ENCODE data around the gene RFX1.
A peak's percentile ranks its signal among the peaks of the same experiment; 100 is the strongest.

Gene RFX1

DNA sequence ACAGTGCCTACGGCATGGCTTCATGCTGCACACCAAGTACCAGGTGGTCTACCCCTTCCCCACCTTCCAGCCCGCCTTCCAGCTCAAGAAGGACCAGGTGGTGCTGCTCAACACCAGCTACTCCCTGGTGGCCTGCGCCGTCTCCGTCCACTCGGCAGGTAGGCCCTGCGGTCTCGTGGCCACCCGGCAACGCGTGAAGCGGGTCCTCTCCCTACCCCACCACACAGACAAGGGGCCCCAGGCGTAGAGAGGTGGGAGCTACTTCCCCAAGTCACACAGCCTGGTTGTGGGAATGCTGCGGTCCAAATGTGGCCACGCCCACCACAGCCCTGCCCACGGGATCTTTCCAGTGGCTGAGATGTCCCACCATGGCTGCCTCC, 49.8 kb downstream of the RFX1 start:
- H3K27me3 ChIP-seq (ENCODE audit: control insufficient read depth in 5 of 5, insufficient read depth in 4 of 5, low read length in 5 of 5) = no peaks in the 10 kb centered on the region
- no peak overlapping the region for H3K27ac ChIP-seq (ENCODE audit: low read depth, low read length)
- H3K9ac ChIP-seq (ENCODE audit: low read length in 5 of 5) = no peak overlapping the region
- H3K4me1 ChIP-seq (ENCODE audit: control insufficient read depth in 5 of 5, insufficient read depth in 5 of 5, low read length in 5 of 5) = peaks cover 7 to 20% (median 17%) of the 10 kb centered on the region in 5 donors
- H3K36me3 ChIP-seq (ENCODE audit: control insufficient read depth in 5 of 5, insufficient read depth in 5 of 5, low read length in 5 of 5) = peaks cover 0 to 67% (median 59%) of the 10 kb centered on the region in 5 donors
- H3K9me3 ChIP-seq (ENCODE audit: control insufficient read depth in 5 of 5, low read length in 5 of 5) = no peaks in the 10 kb centered on the region
- H3K4me3 ChIP-seq (ENCODE audit: low read depth in 1 of 5, low read length in 5 of 5) = no peak overlapping the region

GRCh38 chr19:13955662-13956364, 50.3 kb downstream of the RFX1 start:
- no peaks in the 10 kb centered on the region for H3K27me3 ChIP-seq (ENCODE audit: control insufficient read depth in 5 of 5, insufficient read depth in 4 of 5, low read length in 5 of 5)
- no peak overlapping the region for H3K27ac ChIP-seq (ENCODE audit: low read depth, low read length)
- no peaks in the 10 kb centered on the region for H3K9me3 ChIP-seq (ENCODE audit: control insufficient read depth in 5 of 5, low read length in 5 of 5)
- H3K4me1 ChIP-seq (ENCODE audit: control insufficient read depth in 5 of 5, insufficient read depth in 5 of 5, low read length in 5 of 5) = peaks cover 7 to 20% (median 17%) of the 10 kb centered on the region in 5 donors
- H3K9ac ChIP-seq (ENCODE audit: low read length in 5 of 5) = no peak overlapping the region
- H3K36me3 ChIP-seq (ENCODE audit: control insufficient read depth in 5 of 5, insufficient read depth in 5 of 5, low read length in 5 of 5) = peaks cover 0 to 64% (median 58%) of the 10 kb centered on the region in 5 donors
- no peak overlapping the region for H3K4me3 ChIP-seq (ENCODE audit: low read depth in 1 of 5, low read length in 5 of 5)

- H3K4me3 ChIP-seq (ENCODE audit: low read depth in 1 of 5, low read length in 5 of 5) = no peak overlapping the region
- H3K27ac ChIP-seq (ENCODE audit: low read depth, low read length) = no peak overlapping the region
- peaks cover 7 to 20% (median 17%) of the 10 kb centered on the region in 5 donors for H3K4me1 ChIP-seq (ENCODE audit: control insufficient read depth in 5 of 5, insufficient read depth in 5 of 5, low read length in 5 of 5)
- H3K9me3 ChIP-seq (ENCODE audit: control insufficient read depth in 5 of 5, low read length in 5 of 5) = no peaks in the 10 kb centered on the region
- H3K9ac ChIP-seq (ENCODE audit: low read length in 5 of 5) = no peak overlapping the region
- peaks cover 0 to 47% (median 43%) of the 10 kb centered on the region in 5 donors for H3K36me3 ChIP-seq (ENCODE audit: control insufficient read depth in 5 of 5, insufficient read depth in 5 of 5, low read length in 5 of 5)
- H3K27me3 ChIP-seq (ENCODE audit: control insufficient read depth in 5 of 5, insufficient read depth in 4 of 5, low read length in 5 of 5) = no peaks in the 10 kb centered on the region
Observed at GRCh38 chr19:13954185-13954584, 51.9 kb downstream of the RFX1 start.

GRCh38 chr19:13952931-13953531, 53.1 kb downstream of the RFX1 start:
- Histone ChIP-seq H3K27me3 (ENCODE audit: control insufficient read depth in 5 of 5, insufficient read depth in 4 of 5, low read length in 5 of 5) (no peaks in the 10 kb centered on the region), H3K9me3 (ENCODE audit: control insufficient read depth in 5 of 5, low read length in 5 of 5) (no peaks in the 10 kb centered on the region), H3K9ac (ENCODE audit: low read length in 5 of 5) (peak overlapping the region; percentile 40 to 85 (median 73)), H3K4me1 (ENCODE audit: control insufficient read depth in 5 of 5, insufficient read depth in 5 of 5, low read length in 5 of 5) (peaks cover 7 to 20% (median 17%) of the 10 kb centered on the region in 5 donors), H3K36me3 (ENCODE audit: control insufficient read depth in 5 of 5, insufficient read depth in 5 of 5, low read length in 5 of 5) (peaks cover 0 to 36% (median 33%) of the 10 kb centered on the region in 5 donors), H3K27ac (ENCODE audit: low read depth, low read length) (peak overlapping the region; percentile 30), H3K4me3 (ENCODE audit: low read depth in 1 of 5, low read length in 5 of 5) (peak overlapping the region; percentile 71 to 88 (median 79))

DNA sequence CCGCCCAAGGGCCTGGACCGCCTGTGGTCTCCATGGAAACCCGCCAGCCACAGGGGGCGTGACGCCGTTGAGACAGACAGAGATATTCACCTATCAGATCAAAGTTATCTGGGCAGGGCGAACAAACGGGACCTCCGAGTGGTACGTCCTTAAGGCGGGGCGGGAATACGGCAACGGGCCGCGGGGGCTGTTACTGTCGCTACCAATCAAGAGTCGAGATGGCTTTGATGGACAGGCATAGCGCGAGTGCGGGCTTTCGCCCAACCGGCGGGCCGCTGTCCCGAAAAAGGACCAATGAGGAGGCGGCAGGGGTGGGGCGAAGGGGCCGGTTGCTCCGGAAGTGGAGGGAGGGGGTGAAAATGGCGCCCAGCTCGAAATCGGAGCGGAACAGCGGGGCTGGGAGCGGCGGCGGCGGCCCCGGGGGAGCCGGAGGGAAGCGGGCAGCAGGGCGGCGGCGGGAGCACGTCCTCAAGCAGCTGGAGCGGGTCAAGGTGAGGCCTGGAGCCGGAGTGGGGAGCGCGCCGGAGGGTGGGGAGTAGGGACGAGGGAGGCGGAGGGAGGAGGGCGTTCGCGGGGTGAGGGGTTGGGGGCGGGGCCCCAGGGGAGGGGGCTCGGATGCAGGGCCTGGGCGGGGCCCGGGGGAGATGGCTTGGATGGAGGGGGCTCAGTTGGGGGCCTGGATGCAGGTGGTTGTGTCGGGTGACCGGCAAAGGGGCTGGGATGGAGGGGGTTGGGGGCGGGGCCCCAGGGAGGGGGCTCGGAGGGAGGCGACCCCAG, 53.8 kb downstream of the RFX1 start, which contains the start of gene DCAF15:
Gene DCAF15, plus strand, starts transcription at position 356 of the 777 bp plus-strand sequence. Its CDS starts 4 bp downstream, at position 360.
- peaks cover 0 to 29% (median 26%) of the 10 kb centered on the region in 5 donors for H3K36me3 ChIP-seq (ENCODE audit: control insufficient read depth in 5 of 5, insufficient read depth in 5 of 5, low read length in 5 of 5)
- H3K27me3 ChIP-seq (ENCODE audit: control insufficient read depth in 5 of 5, insufficient read depth in 4 of 5, low read length in 5 of 5) = no peaks in the 10 kb centered on the region
- H3K9ac ChIP-seq (ENCODE audit: low read length in 5 of 5) = peak within 1 kb of the TSS; percentile 40 to 85 (median 73)
- peak within 1 kb of the TSS; percentile 74 to 88 (median 79) for H3K4me3 ChIP-seq (ENCODE audit: low read depth in 1 of 5, low read length in 5 of 5)
- H3K27ac ChIP-seq (ENCODE audit: low read depth, low read length) = peak within 1 kb of the TSS; percentile 30
- H3K9me3 ChIP-seq (ENCODE audit: control insufficient read depth in 5 of 5, low read length in 5 of 5) = no peaks in the 10 kb centered on the region
- H3K4me1 ChIP-seq (ENCODE audit: control insufficient read depth in 5 of 5, insufficient read depth in 5 of 5, low read length in 5 of 5) = peaks cover 7 to 20% (median 17%) of the 10 kb centered on the region in 5 donors

DNA sequence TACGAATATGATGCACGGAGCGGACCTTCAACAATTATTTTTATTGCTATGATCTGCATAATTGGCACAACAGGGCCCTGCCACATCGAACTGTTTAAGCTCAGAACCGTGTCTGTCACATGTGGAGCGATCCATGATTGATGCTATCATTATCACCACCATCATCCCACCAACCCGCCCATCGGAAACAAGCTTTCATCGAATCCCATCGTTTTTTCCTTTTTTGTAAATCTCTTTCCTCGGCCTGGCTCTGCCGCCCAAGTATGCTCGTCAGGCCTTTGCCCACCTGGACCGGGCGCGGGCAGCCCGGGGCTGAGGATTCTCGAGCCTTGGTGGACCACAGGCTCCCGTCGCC, 54.3 kb downstream of the RFX1 start:
- H3K27me3 ChIP-seq (ENCODE audit: control insufficient read depth in 5 of 5, insufficient read depth in 4 of 5, low read length in 5 of 5) = no peaks in the 10 kb centered on the region
- H3K4me3 ChIP-seq (ENCODE audit: low read depth in 1 of 5, low read length in 5 of 5) = peak overlapping the region; percentile 29 to 76 (median 44)
- peaks cover 0 to 23% (median 20%) of the 10 kb centered on the region in 5 donors for H3K36me3 ChIP-seq (ENCODE audit: control insufficient read depth in 5 of 5, insufficient read depth in 5 of 5, low read length in 5 of 5)
- H3K4me1 ChIP-seq (ENCODE audit: control insufficient read depth in 5 of 5, insufficient read depth in 5 of 5, low read length in 5 of 5) = peaks cover 7 to 20% (median 17%) of the 10 kb centered on the region in 5 donors
- H3K9ac ChIP-seq (ENCODE audit: low read length in 5 of 5) = no peak overlapping the region
- no peaks in the 10 kb centered on the region for H3K9me3 ChIP-seq (ENCODE audit: control insufficient read depth in 5 of 5, low read length in 5 of 5)
- no peak overlapping the region for H3K27ac ChIP-seq (ENCODE audit: low read depth, low read length)

- Histone ChIP-seq H3K27me3 (ENCODE audit: control insufficient read depth in 5 of 5, insufficient read depth in 4 of 5, low read length in 5 of 5) (no peaks in the 10 kb centered on the region), H3K9me3 (ENCODE audit: control insufficient read depth in 5 of 5, low read length in 5 of 5) (no peaks in the 10 kb centered on the region), H3K36me3 (ENCODE audit: control insufficient read depth in 5 of 5, insufficient read depth in 5 of 5, low read length in 5 of 5) (peaks cover 0 to 16% (median 14%) of the 10 kb centered on the region in 5 donors), H3K27ac (ENCODE audit: low read depth, low read length) (no peak overlapping the region), H3K4me3 (ENCODE audit: low read depth in 1 of 5, low read length in 5 of 5) (no peak overlapping the region), H3K4me1 (ENCODE audit: control insufficient read depth in 5 of 5, insufficient read depth in 5 of 5, low read length in 5 of 5) (peaks cover 7 to 20% (median 17%) of the 10 kb centered on the region in 5 donors), H3K9ac (ENCODE audit: low read length in 5 of 5) (no peak overlapping the region)
Observed at GRCh38 chr19:13951043-13951442, 55.1 kb downstream of the RFX1 start.

- no peaks in the 10 kb centered on the region for H3K9me3 ChIP-seq (ENCODE audit: control insufficient read depth in 5 of 5, low read length in 5 of 5)
- no peak overlapping the region for H3K27ac ChIP-seq (ENCODE audit: low read depth, low read length)
- no peaks in the 10 kb centered on the region for H3K4me1 ChIP-seq (ENCODE audit: control insufficient read depth in 5 of 5, insufficient read depth in 5 of 5, low read length in 5 of 5)
- H3K36me3 ChIP-seq (ENCODE audit: control insufficient read depth in 5 of 5, insufficient read depth in 5 of 5, low read length in 5 of 5) = no peaks in the 10 kb centered on the region
- H3K9ac ChIP-seq (ENCODE audit: low read length in 5 of 5) = no peak overlapping the region
- no peaks in the 10 kb centered on the region for H3K27me3 ChIP-seq (ENCODE audit: control insufficient read depth in 5 of 5, insufficient read depth in 4 of 5, low read length in 5 of 5)
- H3K4me3 ChIP-seq (ENCODE audit: low read depth in 1 of 5, low read length in 5 of 5) = no peak overlapping the region
Observed at GRCh38 chr19:13946414-13946813, 59.7 kb downstream of the RFX1 start.

GRCh38 chr19:13942023-13942684, 64.0 kb downstream of the RFX1 start:
- Histone ChIP-seq H3K4me1 (ENCODE audit: control insufficient read depth in 5 of 5, insufficient read depth in 5 of 5, low read length in 5 of 5) (peaks cover 0 to 13% (median 0%) of the 10 kb centered on the region in 5 donors), H3K36me3 (ENCODE audit: control insufficient read depth in 5 of 5, insufficient read depth in 5 of 5, low read length in 5 of 5) (no peaks in the 10 kb centered on the region), H3K27me3 (ENCODE audit: control insufficient read depth in 5 of 5, insufficient read depth in 4 of 5, low read length in 5 of 5) (peaks cover 5 to 12% (median 8%) of the 10 kb centered on the region in 5 donors), H3K9ac (ENCODE audit: low read length in 5 of 5) (no peak overlapping the region), H3K9me3 (ENCODE audit: control insufficient read depth in 5 of 5, low read length in 5 of 5) (no peaks in the 10 kb centered on the region), H3K27ac (ENCODE audit: low read depth, low read length) (no peak overlapping the region), H3K4me3 (ENCODE audit: low read depth in 1 of 5, low read length in 5 of 5) (no peak overlapping the region)

Data from subcutaneous abdominal adipose tissue (tissue), 5 donors.